MCF 10A (cell line): ENCODE measurements around the gene NCOA4. TPM values are rescaled to one million over a fixed set of nuclear protein-coding genes. Genes with fewer than 3 reads are reported as not detected.

Experiments used
- BruUV-seq: library from RNA; stranded (reverse); fragments of 400-500 nt; replicated peaks from 2 replicates; lab custom pipeline; 2021; lab: Mats Ljungman, UMichigan
- CTCF ChIA-PET: fragments of 300-600 bp; sonication (Branson Sonifier 250); formaldehyde crosslinking; extraction: SDS; loops from one replicate; lab custom pipeline; 2021; ENCODE audit warnings: antibody characterized with exemption, inconsistent platforms; lab: Yijun Ruan, JAX
- POLR2A ChIA-PET: fragments of 300-600, 350-650 bp; sonication (Branson Sonifier 250); formaldehyde crosslinking; extraction: SDS; loops from one replicate; lab custom pipeline; 2020; ENCODE audit warnings: antibody characterized with exemption, inconsistent platforms; lab: Yijun Ruan, JAX
- DNase-seq: peaks from one replicate; pipeline ENCODE4 v3.0.0-alpha.2; 2018; ENCODE audit not compliant: unreplicated experiment
- H3K27ac Mint-ChIP-seq: one replicate; pipeline ENCODE4 v1.8.0; 2022; ENCODE audit warnings: mild to moderate bottlenecking, low read depth, mixed read lengths; ENCODE audit not compliant: unreplicated experiment
- H3K27me3 Mint-ChIP-seq: one replicate; pipeline ENCODE4 v1.8.0; 2022; ENCODE audit warnings: mixed read lengths; ENCODE audit not compliant: insufficient read depth, unreplicated experiment
- H3K36me3 Mint-ChIP-seq: one replicate; pipeline ENCODE4 v1.8.0; 2022; ENCODE audit warnings: mild to moderate bottlenecking, moderate library complexity, mixed read lengths; ENCODE audit not compliant: insufficient read depth, unreplicated experiment
- H3K4me1 Mint-ChIP-seq: one replicate; pipeline ENCODE4 v1.8.0; 2022; ENCODE audit warnings: mixed read lengths; ENCODE audit not compliant: insufficient read depth, unreplicated experiment
- H3K4me3 Mint-ChIP-seq: one replicate; pipeline ENCODE4 v1.8.0; 2022; ENCODE audit warnings: mild to moderate bottlenecking, moderate library complexity, mixed read lengths; ENCODE audit not compliant: unreplicated experiment
- H3K9me3 Mint-ChIP-seq: one replicate; pipeline ENCODE4 v1.8.0; 2022; ENCODE audit warnings: mixed read lengths; ENCODE audit not compliant: unreplicated experiment
- intact Hi-C: fragments of 100-400 bp; cut with micrococcal nuclease; formaldehyde crosslinking; loops from 2 replicates; pipeline ENCODE4 v1.14.1; 2022
- total RNA-seq: library from RNA; stranded (reverse); gene quantifications from 2 replicates; pipeline ENCODE4 v1.2.3, GENCODE V29; 2022
- TF ChIP-seq, protein P1 (sequence below): fragments of 200-600 bp; IDR thresholded peaks from one replicate; pipeline ENCODE4 v1.8.0; 2022; ENCODE audit warnings: antibody characterized with exemption, mild to moderate bottlenecking; ENCODE audit not compliant: unreplicated experiment

NCOA4 gene
- total RNA-seq, 1 experiment from 2014 or later = 81.6 TPM

GRCh38 chr10:46029461-46030030 lies 877 bp downstream of the NCOA4 start:
- Mint-ChIP-seq H3K36me3 (peaks cover 7% of the 10 kb centered on the region), H3K9me3 (no peaks in the 10 kb centered on the region), H3K27ac (peak overlapping the region; percentile 99), H3K27me3 (no peaks in the 10 kb centered on the region), H3K4me3 (peak overlapping the region; percentile 97), H3K4me1 (peaks cover 31% of the 10 kb centered on the region)
- TF ChIP-seq, protein P1, sequence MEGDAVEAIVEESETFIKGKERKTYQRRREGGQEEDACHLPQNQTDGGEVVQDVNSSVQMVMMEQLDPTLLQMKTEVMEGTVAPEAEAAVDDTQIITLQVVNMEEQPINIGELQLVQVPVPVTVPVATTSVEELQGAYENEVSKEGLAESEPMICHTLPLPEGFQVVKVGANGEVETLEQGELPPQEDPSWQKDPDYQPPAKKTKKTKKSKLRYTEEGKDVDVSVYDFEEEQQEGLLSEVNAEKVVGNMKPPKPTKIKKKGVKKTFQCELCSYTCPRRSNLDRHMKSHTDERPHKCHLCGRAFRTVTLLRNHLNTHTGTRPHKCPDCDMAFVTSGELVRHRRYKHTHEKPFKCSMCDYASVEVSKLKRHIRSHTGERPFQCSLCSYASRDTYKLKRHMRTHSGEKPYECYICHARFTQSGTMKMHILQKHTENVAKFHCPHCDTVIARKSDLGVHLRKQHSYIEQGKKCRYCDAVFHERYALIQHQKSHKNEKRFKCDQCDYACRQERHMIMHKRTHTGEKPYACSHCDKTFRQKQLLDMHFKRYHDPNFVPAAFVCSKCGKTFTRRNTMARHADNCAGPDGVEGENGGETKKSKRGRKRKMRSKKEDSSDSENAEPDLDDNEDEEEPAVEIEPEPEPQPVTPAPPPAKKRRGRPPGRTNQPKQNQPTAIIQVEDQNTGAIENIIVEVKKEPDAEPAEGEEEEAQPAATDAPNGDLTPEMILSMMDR = no peak
- BruUV-seq = TSS peak; percentile 57
- intact Hi-C loops = loop anchor here (2.0 to 10.0 kb wide), 4 partner anchors 47 to 1025 kb away; partner anchors contain the start of genes ZFAND4 and ZNF22
- DNase-seq = no peak
- POLR2A ChIA-PET = interaction anchor here (0.6 to 3.2 kb wide), 9 partner anchors 9 to 450 kb away, joined by 3 to 16 read pairs (median 3); partner anchors contain the start of gene TIMM23
- CTCF ChIA-PET = interaction anchor here (0.6 to 4.2 kb wide), 19 partner anchors 9 to 793 kb away, joined by 3 to 43 read pairs (median 4); no protein-coding TSS in a partner anchor

- ChIA-PET POLR2A (interaction anchor here (0.8 to 3.2 kb wide), 6 partner anchors 8 to 57 kb away, joined by 3 to 16 read pairs (median 6); partner anchors contain the start of gene TIMM23), CTCF (interaction anchor here (0.6 to 4.2 kb wide), 15 partner anchors 8 to 794 kb away, joined by 3 to 43 read pairs (median 4); no protein-coding TSS in a partner anchor)
- Mint-ChIP-seq H3K27ac (peak overlapping the region; percentile 99), H3K36me3 (peaks cover 7% of the 10 kb centered on the region), H3K27me3 (no peaks in the 10 kb centered on the region), H3K4me3 (peak overlapping the region; percentile 97), H3K9me3 (no peaks in the 10 kb centered on the region), H3K4me1 (peaks cover 32% of the 10 kb centered on the region)
- TF ChIP-seq, protein P1 = peak; percentile 51
- no TSS peak for BruUV-seq
- intact Hi-C loops = loop anchor here (2.0 to 10.0 kb wide), 3 partner anchors 46 to 1024 kb away; partner anchors contain the start of genes ZFAND4 and ZNF22
- peak; percentile 77 for DNase-seq
These were observed 1.6 kb downstream of the NCOA4 start for GRCh38 chr10:46028584-46029460.

DNA sequence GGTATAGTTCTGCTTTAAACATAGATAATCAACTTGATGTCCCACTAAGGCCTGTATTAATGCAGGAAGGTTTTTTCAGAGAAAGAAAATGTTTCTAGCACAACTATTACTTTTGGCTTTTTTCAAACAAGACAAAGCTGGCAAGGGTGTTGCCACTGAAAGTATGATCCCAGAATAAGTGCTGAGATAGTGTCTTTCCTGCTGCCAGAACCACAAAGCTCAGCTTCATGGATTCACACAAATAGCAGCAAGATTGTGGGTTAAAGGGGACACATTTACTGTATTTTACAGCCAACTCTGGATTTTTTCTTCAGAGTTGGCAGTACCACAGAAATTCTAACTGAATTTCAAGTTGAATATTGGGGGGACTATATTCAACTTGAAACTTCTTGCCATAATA lies 4.3 kb downstream of the NCOA4 start:
- Mint-ChIP-seq H3K27me3 (no peaks in the 10 kb centered on the region), H3K27ac (no peak overlapping the region), H3K9me3 (no peaks in the 10 kb centered on the region), H3K4me3 (no peak overlapping the region), H3K36me3 (peaks cover 8% of the 10 kb centered on the region), H3K4me1 (peaks cover 41% of the 10 kb centered on the region)
- ChIA-PET CTCF (interaction anchor here (0.6 to 4.2 kb wide), 4 partner anchors 9 to 776 kb away, joined by 3 to 43 read pairs (median 4); no protein-coding TSS in a partner anchor), POLR2A (interaction anchor here (1.2 to 1.4 kb wide), 2 partner anchors 8 kb away, joined by 4 read pairs; no protein-coding TSS in a partner anchor)
- TF ChIP-seq, protein P1 = no peak
- DNase-seq = no peak
- intact Hi-C loops = loop anchor here (5.0 to 10.0 kb wide), 2 partner anchors 354 to 1021 kb away; partner anchors contain the start of genes ZFAND4 and ZNF22
- no TSS peak for BruUV-seq
